Right ventricle myocardium inferior (tissue), 1 donor: ENCODE results near the gene MYO15B. TPM values are rescaled to one million over a fixed set of nuclear protein-coding genes. Genes with fewer than 3 reads are reported as not detected.

Source experiments
- ATAC-seq: fragments of 200-7000 bp; cut with Tn5 transposase; one replicate; pipeline ENCODE4 v1.9.1; 2020; ENCODE audit warnings: mild to moderate bottlenecking, moderate library complexity
- DNase-seq: peaks from one replicate; pipeline ENCODE4 v3.0.0; 2021; ENCODE audit errors: missing footprints
- intact Hi-C: fragments of 100-400 bp; cut with DNase I; formaldehyde crosslinking; loops from one replicate; pipeline ENCODE4 v1.11.0; 2022
- total RNA-seq: library from RNA; stranded (reverse); fragmentation: NEBNext Ultra II Directional; extraction: Animal tissue kit (Norgen Biotek cat#: 25700); gene quantifications from one replicate; pipeline ENCODE4 v1.2.1, GENCODE V29; 2021
- donor health status: DM: no; HTN: yes; CAD: no; lungs with severe emphysema.

Gene MYO15B
- total RNA-seq, 1 donor from 2014 or later, result 43.7 TPM

GRCh38 chr17:75557852-75558665 lies 29.5 kb upstream of the MYO15B start:
- no peak for ATAC-seq
- intact Hi-C loops, result no loop called here
- DNase-seq, result no peak

- intact Hi-C loops, result no loop called here
- no peak for DNase-seq
- ATAC-seq, result no peak
Observed at GRCh38 chr17:75558666-75559530, 28.7 kb upstream of the MYO15B start.

GRCh38 chr17:75559958-75560533 lies 27.6 kb upstream of the MYO15B start:
- no peak for DNase-seq
- intact Hi-C loops, result no loop called here
- ATAC-seq, result no peak

- ATAC-seq (no peak), DNase-seq (no peak)
- intact Hi-C loops, result no loop called here
Observed at GRCh38 chr17:75561927-75562603, 25.5 kb upstream of the MYO15B start.

- intact Hi-C loops, result no loop called here
- ATAC-seq (no peak), DNase-seq (no peak)
Observed at GRCh38 chr17:75563063-75563758, 24.4 kb upstream of the MYO15B start.

- intact Hi-C loops, result no loop called here
Observed at GRCh38 chr17:75564195-75564594, 23.4 kb upstream of the MYO15B start.

GRCh38 chr17:75565066-75565465 lies 22.5 kb upstream of the MYO15B start:
- no peak for ATAC-seq
- no peak for DNase-seq
- intact Hi-C loops, result no loop called here

More at GRCh38 chr17:75564195-75564594, 23.4 kb upstream of the MYO15B start:
- no peak for ATAC-seq
- DNase-seq, result no peak

- ATAC-seq (no peak), DNase-seq (no peak)
- intact Hi-C loops, result no loop called here
Observed at GRCh38 chr17:75565618-75566017, 22.0 kb upstream of the MYO15B start.

- DNase-seq (no peak), ATAC-seq (no peak)
- intact Hi-C loops, result no loop called here
Observed at GRCh38 chr17:75566416-75566815, 21.2 kb upstream of the MYO15B start.

GRCh38 chr17:75566834-75567233 lies 20.8 kb upstream of the MYO15B start:
- intact Hi-C loops, result no loop called here
- ATAC-seq, result no peak
- no peak for DNase-seq

GRCh38 chr17:75568412-75569255 lies 19.0 kb upstream of the MYO15B start:
- DNase-seq, result no peak

GRCh38 chr17:75570034-75570676 lies 17.4 kb upstream of the MYO15B start:
- ATAC-seq (no peak), DNase-seq (no peak)
- intact Hi-C loops, result no loop called here

More at GRCh38 chr17:75568412-75569255, 19.0 kb upstream of the MYO15B start:
- intact Hi-C loops, result no loop called here
- no peak for ATAC-seq

GRCh38 chr17:75570772-75571171 lies 16.8 kb upstream of the MYO15B start:
- no peak for DNase-seq
- ATAC-seq, result no peak
- intact Hi-C loops, result no loop called here

GRCh38 chr17:75571197-75571884 lies 16.3 kb upstream of the MYO15B start:
- ATAC-seq (peak; percentile 34), DNase-seq (peak; percentile 85)
- intact Hi-C loops, result no loop called here

- intact Hi-C loops, result no loop called here
- DNase-seq, result no peak
- no peak for ATAC-seq
Observed at GRCh38 chr17:75571885-75572215, 15.8 kb upstream of the MYO15B start.

- ATAC-seq (no peak), DNase-seq (no peak)
- intact Hi-C loops, result no loop called here
Observed at GRCh38 chr17:75572713-75573539, 14.7 kb upstream of the MYO15B start.
